Stimulated activated CD4-positive, alpha-beta T cell treated with anti-CD3 and anti-CD28 coated beads, Interleukin-15, amount 100 ng/mL, for 24 hours (primary cell): ENCODE results near the gene DHRS11.
A peak's percentile ranks its signal among the peaks of the same experiment; 100 is the strongest.
"Not testable (repeated sequence)": the region's sequence is repeated elsewhere in the genome, so short reads cannot be mapped to it uniquely, and the experiment has no call there.

ENCODE experiments used
- DNase-seq: peaks from one replicate; pipeline ENCODE4 v3.0.0-alpha.2; 2020

The DHRS11 gene

GRCh38 chr17:36594626-36595401, 3.1 kb downstream of the DHRS11 start:
- no peak for DNase-seq

DNA sequence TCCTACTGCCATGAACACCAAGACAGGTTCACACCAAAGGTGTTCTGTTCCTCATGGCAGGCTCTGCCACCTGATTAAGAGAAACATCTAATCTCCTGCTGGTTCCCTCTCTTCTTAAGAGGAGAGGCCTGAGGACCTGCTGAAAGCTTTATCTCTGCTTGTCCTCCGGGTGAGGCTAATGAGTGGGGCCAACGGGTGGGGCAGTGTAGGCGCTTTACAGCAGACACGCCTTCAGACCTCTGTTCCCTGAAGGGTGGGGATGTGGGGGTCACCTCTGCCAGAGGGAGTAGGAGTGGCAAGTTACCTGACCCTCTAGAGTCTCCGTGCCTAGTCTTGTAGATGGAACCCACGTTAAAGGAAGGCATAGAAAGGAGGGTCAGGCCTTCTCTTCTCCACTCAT, 5.5 kb downstream of the DHRS11 start:
- DNase-seq: no peak

GRCh38 chr17:36597866-36598777, 6.4 kb downstream of the DHRS11 start:
- no peak for DNase-seq

DNA sequence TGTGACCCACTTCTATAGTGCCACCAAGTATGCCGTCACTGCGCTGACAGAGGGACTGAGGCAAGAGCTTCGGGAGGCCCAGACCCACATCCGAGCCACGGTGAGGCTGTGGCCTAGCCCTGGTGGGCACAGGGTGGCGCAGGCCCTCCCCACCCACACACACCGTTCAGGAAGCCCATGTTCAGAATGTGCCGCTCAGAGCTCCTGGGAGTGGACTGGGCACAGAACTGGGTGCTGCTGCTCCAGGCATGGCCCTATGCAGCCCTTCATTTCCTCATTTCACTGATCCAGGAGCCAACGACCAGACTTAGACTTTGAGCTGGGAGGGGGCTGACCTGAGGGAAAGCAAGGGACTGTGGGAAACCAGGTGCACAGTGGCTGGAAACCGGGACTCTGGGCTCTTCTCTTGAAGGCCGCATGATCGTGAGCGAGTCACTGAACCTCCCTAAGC, 7.3 kb downstream of the DHRS11 start:
- no peak for DNase-seq

- DNase-seq: no peak
Measured at GRCh38 chr17:36599546-36600250, 8.0 kb downstream of the DHRS11 start.

DNA sequence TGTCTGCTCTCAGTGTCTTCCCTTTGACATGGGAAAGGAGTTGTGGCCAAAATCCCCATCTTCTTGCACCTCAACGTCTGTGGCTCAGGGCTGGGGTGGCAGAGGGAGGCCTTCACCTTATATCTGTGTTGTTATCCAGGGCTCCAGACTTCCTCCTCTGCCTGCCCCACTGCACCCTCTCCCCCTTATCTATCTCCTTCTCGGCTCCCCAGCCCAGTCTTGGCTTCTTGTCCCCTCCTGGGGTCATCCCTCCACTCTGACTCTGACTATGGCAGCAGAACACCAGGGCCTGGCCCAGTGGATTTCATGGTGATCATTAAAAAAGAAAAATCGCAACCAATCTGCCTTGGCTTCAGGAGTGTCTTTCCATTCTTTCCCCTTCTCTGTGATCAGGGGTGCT, 8.8 kb downstream of the DHRS11 start:
- no peak for DNase-seq

DNA sequence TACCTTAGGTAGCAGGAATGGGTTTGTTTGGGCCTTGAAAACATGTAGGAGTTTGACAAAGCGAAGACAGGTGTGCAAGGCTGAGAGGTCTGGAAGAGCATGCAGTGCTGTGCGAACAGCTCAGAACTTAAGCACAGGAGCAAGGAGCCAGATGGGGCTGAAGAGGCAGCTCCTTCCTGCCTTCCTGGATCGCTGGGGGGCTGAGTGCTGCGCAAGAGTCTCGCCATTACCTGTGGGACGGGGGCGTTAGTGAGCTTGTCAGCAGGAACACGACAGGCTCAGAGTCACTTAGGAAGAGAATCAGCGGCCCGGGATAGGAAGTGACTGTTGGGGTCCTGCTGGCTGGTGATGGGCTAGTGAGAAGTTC, 9.2 kb downstream of the DHRS11 start:
- DNase-seq: no peak

DNA sequence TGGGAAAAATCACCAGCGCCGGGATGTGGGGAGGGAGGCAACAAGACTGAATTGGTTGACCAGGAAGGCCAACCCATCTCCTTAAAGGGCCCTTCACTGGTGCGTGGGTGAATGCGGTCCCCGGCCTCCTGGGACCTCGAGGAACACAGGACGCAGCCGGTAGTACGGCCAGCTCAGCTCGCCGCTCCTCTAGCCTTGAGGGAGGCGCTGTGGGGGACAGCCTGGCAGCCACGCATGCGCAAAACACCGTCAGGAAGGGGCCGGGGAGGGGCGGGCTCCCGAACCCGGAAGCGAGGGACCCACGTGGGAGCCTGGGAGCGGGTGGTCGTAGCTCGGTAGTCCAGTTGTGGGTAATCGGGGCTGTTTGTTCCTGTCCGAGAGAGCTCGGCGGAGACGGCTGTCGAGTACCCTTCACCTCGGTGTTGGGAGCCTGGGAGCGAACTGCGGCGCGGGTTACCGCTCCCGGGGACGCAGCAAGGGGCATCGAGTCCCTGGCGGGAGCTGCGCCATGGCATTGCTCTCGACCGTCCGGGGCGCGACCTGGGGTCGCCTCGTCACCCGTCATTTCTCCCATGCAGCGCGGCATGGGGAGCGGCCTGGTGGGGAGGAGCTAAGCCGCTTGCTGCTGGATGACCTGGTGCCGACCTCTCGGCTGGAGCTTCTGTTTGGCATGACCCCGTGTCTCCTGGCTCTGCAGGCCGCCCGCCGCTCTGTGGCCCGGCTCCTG, 9.8 kb downstream of the DHRS11 start, which contains the start of gene MRM1:
Gene MRM1, plus strand, starts transcription at position 281 of the 727 bp plus-strand sequence. Its CDS starts 228 bp downstream, at position 509.
- peak; percentile 94 for DNase-seq

GRCh38 chr17:36602030-36602748, 10.5 kb downstream of the DHRS11 start:
- DNase-seq: peak; percentile 34

GRCh38 chr17:36602924-36603384, 11.3 kb downstream of the DHRS11 start:
- DNase-seq: peak; percentile 78

DNA sequence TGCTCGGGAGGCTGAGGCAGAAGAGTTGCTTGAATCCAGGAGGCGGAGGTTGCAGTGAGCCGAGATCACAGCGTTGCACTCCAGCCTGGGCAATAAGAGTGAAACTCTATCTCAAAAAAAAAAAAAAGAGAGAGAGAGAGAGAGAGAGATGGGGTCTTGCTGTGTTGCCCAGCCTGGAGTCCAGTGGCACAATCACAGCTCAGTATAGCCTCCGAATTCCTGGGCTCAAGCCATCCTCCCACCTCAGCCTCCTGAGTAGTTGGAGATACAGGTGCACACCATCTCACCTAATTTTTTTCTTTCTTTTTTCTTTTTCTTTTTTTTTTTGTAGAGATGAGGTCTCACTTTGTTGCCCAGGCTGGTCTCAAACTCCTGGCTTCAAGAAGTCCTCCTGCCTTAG, 13.3 kb downstream of the DHRS11 start:
- DNase-seq: not testable (repeated sequence)

DNA sequence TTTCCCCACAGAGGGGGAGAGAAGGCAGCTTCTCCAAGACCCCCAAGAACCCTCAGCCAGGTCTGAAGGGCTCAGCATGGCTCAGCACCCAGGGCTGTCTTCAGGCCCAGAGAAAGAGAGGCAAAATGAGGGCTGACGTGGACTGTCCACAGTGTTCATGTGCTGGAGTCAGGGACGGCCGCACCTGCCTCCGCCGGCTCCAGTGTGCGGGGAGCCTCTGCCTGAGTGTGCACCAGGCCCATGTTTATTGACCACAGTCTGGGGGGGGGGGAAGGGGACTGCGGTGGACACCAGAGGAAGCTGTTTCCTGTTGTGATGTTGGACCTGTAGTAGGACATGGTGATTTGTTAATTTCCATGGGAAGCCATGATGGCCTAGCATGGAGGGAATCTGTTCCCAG, 16.6 kb downstream of the DHRS11 start:
- DNase-seq: no peak

DNA sequence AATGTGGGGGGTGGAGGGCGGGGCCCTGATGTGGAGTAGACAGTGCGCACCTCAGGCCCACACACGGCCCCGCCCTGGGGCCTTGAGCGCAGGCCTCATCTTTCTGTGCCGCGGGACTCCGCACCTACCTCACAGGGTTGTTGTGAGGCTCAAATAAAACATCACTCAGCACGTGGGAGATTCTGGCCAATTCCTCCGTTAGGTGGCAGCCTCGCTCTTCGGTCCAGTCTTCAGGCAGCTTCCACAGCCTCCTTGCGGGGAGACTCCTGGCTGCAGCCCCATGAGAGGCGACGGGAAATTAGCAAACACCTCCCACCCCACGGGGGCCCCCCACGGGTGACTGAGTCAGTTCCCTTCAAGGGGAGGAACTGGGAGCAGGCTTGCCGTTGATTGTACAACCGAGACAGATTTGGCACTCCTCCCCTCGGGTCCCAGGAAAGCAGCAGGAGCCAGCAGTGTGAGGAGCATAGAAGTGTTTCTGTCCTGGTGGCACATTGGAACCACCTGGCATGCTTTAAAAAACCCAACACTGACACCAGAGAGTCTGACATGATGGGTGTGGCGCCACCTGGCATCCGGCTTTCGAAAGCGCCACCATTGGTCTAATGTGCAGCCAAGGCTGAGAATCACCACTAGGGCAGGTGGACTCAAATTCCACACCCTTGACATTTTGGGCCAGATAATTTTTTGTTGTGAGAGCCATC, 17.3 kb downstream of the DHRS11 start:
- no peak for DNase-seq

DNA sequence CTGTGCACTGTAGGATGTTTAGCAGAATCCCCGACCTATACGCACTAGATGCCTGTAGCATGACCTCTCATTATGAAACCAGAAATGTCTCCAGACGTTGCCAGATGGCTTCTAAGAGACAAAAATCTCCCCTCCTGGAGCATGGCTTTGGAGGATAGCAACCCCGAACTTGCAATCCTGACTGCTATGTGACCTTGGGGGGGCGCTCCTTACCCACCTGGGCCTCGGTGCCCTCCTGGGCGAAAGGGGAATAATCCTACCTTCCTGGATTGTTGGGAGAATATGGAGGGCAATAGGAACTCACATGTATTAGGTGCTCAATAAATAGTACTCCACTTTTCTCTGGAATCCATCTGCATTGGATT, 17.8 kb downstream of the DHRS11 start:
- DNase-seq: no peak

- no peak for DNase-seq
Measured at GRCh38 chr17:36610474-36610873, 18.8 kb downstream of the DHRS11 start.

GRCh38 chr17:36611345-36612072, 19.8 kb downstream of the DHRS11 start:
- DNase-seq: no peak

GRCh38 chr17:36612323-36612722, 20.6 kb downstream of the DHRS11 start:
- no peak for DNase-seq

DNA sequence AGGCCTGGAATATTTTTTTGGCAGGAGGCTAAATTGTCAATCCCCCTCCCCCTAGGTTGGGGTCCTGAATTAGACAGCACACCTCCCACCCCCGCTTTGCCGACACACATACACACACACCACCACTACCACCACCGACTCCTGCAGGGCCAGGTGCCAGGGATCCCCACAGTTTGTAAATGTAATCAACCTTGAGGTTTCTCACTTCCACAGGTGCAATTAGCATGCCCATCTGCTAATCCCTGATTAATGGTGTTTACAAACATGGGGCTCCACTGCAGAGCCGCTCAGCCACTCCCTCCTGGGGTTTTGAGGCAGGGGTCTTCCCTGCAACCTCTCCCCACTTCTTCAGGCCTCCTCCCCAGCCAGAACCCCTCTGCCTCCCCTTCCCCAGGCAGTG, 21.5 kb downstream of the DHRS11 start:
- DNase-seq: no peak

- no peak for DNase-seq
Measured at GRCh38 chr17:36614081-36614480, 22.4 kb downstream of the DHRS11 start.

GRCh38 chr17:36614933-36615332, 23.3 kb downstream of the DHRS11 start:
- no peak for DNase-seq
